Measurements from ENCODE around the gene WDR49. TPM values are rescaled to one million over a fixed set of nuclear protein-coding genes. Genes with fewer than 3 reads are reported as not detected.

Gene WDR49
- total RNA-seq, 2 experiments from 2014 or later = 0.42 to 1.1 TPM

GRCh38 chr3:167520266-167521005, 133.3 kb downstream of the WDR49 start:
- Mint-ChIP-seq H3K27ac (no peak overlapping the region), H3K4me1 (ENCODE audit: low read depth) (no peaks in the 10 kb centered on the region), H3K27me3 (no peaks in the 10 kb centered on the region), H3K36me3 (ENCODE audit: low read depth) (no peaks in the 10 kb centered on the region), H3K4me3 (no peak overlapping the region), H3K9me3 (peaks cover 2% of the 10 kb centered on the region)
- H3K36me3 ChIP-seq (ENCODE audit: insufficient read depth, low read length) = no peaks in the 10 kb centered on the region
- no peaks in the 10 kb centered on the region for H3K4me1 ChIP-seq (ENCODE audit: insufficient read depth, low read length)
- H3K27me3 ChIP-seq (ENCODE audit: control insufficient read depth in 1 of 2, insufficient read depth in 2 of 2, low read length in 2 of 2) = no peaks in the 10 kb centered on the region
- H3K4me3 ChIP-seq (ENCODE audit: low read length) = no peak overlapping the region
- intact Hi-C loops (cut with DNase I, micrococcal nuclease) = no loop called here
- POLR2A ChIA-PET = no interaction called here
- CTCF ChIA-PET = no interaction called here
- DNase-seq = peak in 1 of 14 experiments; percentile 25
- no peak for TF ChIP-seq CTCF (IDR thresholded peaks at IDR 0.05)
- no peaks in the 10 kb centered on the region for H3K9me3 ChIP-seq (ENCODE audit: control insufficient read depth in 1 of 2, insufficient read depth in 1 of 2, low read length in 2 of 2)
- no peak for ATAC-seq (ENCODE audit: poor library complexity)
- no peak overlapping the region for H3K27ac ChIP-seq (ENCODE audit: low read depth in 1 of 2, low read length in 2 of 2)

GRCh38 chr3:167507954-167508353, 145.8 kb downstream of the WDR49 start:
- no peaks in the 10 kb centered on the region for H3K27me3 Mint-ChIP-seq
- ATAC-seq (ENCODE audit: poor library complexity) = no peak
- no peak overlapping the region for H3K4me3 ChIP-seq (ENCODE audit: low read length)
- no peaks in the 10 kb centered on the region for H3K36me3 Mint-ChIP-seq (ENCODE audit: low read depth)
- no peaks in the 10 kb centered on the region for H3K36me3 ChIP-seq (ENCODE audit: insufficient read depth, low read length)
- H3K9me3 Mint-ChIP-seq = no peaks in the 10 kb centered on the region
- intact Hi-C loops (cut with DNase I, micrococcal nuclease) = no loop called here
- no peaks in the 10 kb centered on the region for H3K27me3 ChIP-seq (ENCODE audit: control insufficient read depth in 1 of 2, insufficient read depth in 2 of 2, low read length in 2 of 2)
- no peaks in the 10 kb centered on the region for H3K4me1 Mint-ChIP-seq (ENCODE audit: low read depth)
- no peak overlapping the region for H3K27ac ChIP-seq (ENCODE audit: low read depth in 1 of 2, low read length in 2 of 2)
- ChIA-PET CTCF (no interaction called here), POLR2A (no interaction called here)
- no peak for DNase-seq
- H3K27ac Mint-ChIP-seq = no peak overlapping the region
- no peak overlapping the region for H3K4me3 Mint-ChIP-seq
- no peak for TF ChIP-seq CTCF (IDR thresholded peaks at IDR 0.05)
- H3K9me3 ChIP-seq (ENCODE audit: control insufficient read depth in 1 of 2, insufficient read depth in 1 of 2, low read length in 2 of 2) = peaks cover 0 to 6% of the 10 kb centered on the region in 2 experiments
- H3K4me1 ChIP-seq (ENCODE audit: insufficient read depth, low read length) = no peaks in the 10 kb centered on the region

GRCh38 chr3:167502401-167502800, 151.3 kb downstream of the WDR49 start:
- Histone ChIP-seq H3K27ac (ENCODE audit: low read depth in 1 of 2, low read length in 2 of 2) (no peak overlapping the region), H3K4me1 (ENCODE audit: insufficient read depth, low read length) (no peaks in the 10 kb centered on the region), H3K36me3 (ENCODE audit: insufficient read depth, low read length) (no peaks in the 10 kb centered on the region), H3K9me3 (ENCODE audit: control insufficient read depth in 1 of 2, insufficient read depth in 1 of 2, low read length in 2 of 2) (no peaks in the 10 kb centered on the region), H3K4me3 (ENCODE audit: low read length) (no peak overlapping the region), H3K27me3 (ENCODE audit: control insufficient read depth in 1 of 2, insufficient read depth in 2 of 2, low read length in 2 of 2) (no peaks in the 10 kb centered on the region)
- CTCF ChIA-PET = interaction anchor here (2.0 kb wide), 1 partner anchor 12 kb away, joined by 7 read pairs; no protein-coding TSS in a partner anchor
- H3K4me3 Mint-ChIP-seq = no peak overlapping the region
- POLR2A ChIA-PET = no interaction called here
- TF ChIP-seq CTCF (IDR thresholded peaks at IDR 0.05) = no peak
- H3K9me3 Mint-ChIP-seq = no peaks in the 10 kb centered on the region
- H3K4me1 Mint-ChIP-seq (ENCODE audit: low read depth) = no peaks in the 10 kb centered on the region
- H3K27me3 Mint-ChIP-seq = no peaks in the 10 kb centered on the region
- DNase-seq (peak in 2 of 14 experiments; percentile 9), ATAC-seq (ENCODE audit: poor library complexity) (no peak)
- intact Hi-C loops (cut with DNase I, micrococcal nuclease) = no loop called here
- H3K36me3 Mint-ChIP-seq (ENCODE audit: low read depth) = no peaks in the 10 kb centered on the region
- H3K27ac Mint-ChIP-seq = no peak overlapping the region
